HCT116 (cell line): ENCODE data around the gene MYO7A.

Experiments
- CTCF ChIP-seq, 3 experiments: fragments of 200-600 bp in 1 of 3; sonication (generic) in 1 of 3; IDR thresholded peaks in 2 of 3; conservative IDR thresholded peaks in 1 of 3; 2 replicates each; pipeline ENCODE4 v1.5.1; 2012 to 2017; ENCODE audit warnings: low read depth in 2 of 3, low read length in 2 of 3, antibody characterized with exemption in 1 of 3, borderline replicate concordance in 1 of 3, control low read depth in 1 of 3, mild to moderate bottlenecking in 1 of 3, mixed read lengths in 1 of 3, mixed run types in 1 of 3, moderate library complexity in 1 of 3; ENCODE audit not compliant: insufficient read depth in 1 of 3
- EZH2 ChIP-seq: fragments of 200-600 bp; sonication (generic); IDR thresholded peaks from 2 replicates; pipeline ENCODE4 v1.6.1; 2017; ENCODE audit warnings: antibody characterized with exemption, mixed run types
- TF ChIP-seq, protein P1 (sequence below): IDR thresholded peaks from 2 replicates; pipeline ENCODE4 v1.6.1; 2012; ENCODE audit warnings: low read depth

DNA sequence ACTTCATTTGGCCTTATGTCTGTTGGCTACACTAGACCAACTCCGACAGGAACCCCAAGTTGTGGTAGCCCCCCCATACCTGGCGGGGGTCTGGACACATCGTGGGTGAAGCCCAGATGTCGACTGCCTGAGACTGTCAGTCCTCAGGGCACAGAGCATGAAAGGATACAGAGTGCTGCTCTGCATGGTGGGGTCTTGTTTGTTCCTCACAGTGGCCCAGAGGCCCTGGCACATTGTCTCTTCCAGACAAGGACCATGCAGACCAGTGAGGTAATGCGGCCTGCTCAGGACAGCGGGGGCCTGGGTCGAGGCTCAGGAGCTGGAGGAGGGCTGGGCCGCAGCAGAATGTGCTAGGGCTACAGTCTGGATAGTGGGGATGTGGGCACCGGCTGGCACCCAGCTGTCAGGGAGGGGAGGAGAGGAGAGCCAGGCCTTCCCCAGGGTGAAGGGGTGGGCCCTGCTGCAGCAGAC lies 46.6 kb upstream of the MYO7A start:
- TF ChIP-seq EZH2 (no peak), CTCF (IDR thresholded peaks at IDR 0.05 in 2 of 3, conservative IDR thresholded peaks at IDR 0.05 in 1 of 3; ENCODE audit: borderline replicate concordance in 1 of 3, insufficient read depth in 1 of 3, low read depth in 2 of 3, low read length in 2 of 3) (no peak)
- TF ChIP-seq, protein P1, sequence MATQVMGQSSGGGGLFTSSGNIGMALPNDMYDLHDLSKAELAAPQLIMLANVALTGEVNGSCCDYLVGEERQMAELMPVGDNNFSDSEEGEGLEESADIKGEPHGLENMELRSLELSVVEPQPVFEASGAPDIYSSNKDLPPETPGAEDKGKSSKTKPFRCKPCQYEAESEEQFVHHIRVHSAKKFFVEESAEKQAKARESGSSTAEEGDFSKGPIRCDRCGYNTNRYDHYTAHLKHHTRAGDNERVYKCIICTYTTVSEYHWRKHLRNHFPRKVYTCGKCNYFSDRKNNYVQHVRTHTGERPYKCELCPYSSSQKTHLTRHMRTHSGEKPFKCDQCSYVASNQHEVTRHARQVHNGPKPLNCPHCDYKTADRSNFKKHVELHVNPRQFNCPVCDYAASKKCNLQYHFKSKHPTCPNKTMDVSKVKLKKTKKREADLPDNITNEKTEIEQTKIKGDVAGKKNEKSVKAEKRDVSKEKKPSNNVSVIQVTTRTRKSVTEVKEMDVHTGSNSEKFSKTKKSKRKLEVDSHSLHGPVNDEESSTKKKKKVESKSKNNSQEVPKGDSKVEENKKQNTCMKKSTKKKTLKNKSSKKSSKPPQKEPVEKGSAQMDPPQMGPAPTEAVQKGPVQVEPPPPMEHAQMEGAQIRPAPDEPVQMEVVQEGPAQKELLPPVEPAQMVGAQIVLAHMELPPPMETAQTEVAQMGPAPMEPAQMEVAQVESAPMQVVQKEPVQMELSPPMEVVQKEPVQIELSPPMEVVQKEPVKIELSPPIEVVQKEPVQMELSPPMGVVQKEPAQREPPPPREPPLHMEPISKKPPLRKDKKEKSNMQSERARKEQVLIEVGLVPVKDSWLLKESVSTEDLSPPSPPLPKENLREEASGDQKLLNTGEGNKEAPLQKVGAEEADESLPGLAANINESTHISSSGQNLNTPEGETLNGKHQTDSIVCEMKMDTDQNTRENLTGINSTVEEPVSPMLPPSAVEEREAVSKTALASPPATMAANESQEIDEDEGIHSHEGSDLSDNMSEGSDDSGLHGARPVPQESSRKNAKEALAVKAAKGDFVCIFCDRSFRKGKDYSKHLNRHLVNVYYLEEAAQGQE: no peak
